HG03342 (cell line): ENCODE measurements around the gene FYB2.
A peak's percentile ranks its signal among the peaks of the same experiment; 100 is the strongest.

ENCODE experiments used
- ATAC-seq: cut with Tn5 transposase; IDR thresholded peaks from one replicate; pipeline ENCODE4 v1.9.1; 2021; ENCODE audit warnings: mild to moderate bottlenecking, moderate library complexity; ENCODE audit not compliant: unreplicated experiment

Gene FYB2

DNA sequence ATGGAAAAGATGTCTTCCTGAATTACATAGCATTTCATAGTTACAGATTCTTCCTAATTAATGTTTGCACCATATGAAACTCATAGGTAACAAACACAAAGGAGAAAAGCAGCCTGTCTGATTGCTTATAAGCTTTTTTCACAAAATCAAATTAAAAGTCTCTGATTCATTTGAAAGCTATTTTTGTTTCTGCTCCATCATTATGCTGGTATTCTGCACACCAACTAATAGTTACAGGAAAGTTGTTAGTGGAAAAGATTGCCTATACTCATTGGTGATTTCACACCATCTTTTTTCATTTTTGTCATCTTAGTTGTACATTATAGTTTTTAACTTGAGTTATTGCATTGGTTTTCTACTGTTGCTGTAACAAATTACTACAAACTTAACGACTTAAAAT is 104.0 kb downstream of the FYB2 start:
- no peak for ATAC-seq

DNA sequence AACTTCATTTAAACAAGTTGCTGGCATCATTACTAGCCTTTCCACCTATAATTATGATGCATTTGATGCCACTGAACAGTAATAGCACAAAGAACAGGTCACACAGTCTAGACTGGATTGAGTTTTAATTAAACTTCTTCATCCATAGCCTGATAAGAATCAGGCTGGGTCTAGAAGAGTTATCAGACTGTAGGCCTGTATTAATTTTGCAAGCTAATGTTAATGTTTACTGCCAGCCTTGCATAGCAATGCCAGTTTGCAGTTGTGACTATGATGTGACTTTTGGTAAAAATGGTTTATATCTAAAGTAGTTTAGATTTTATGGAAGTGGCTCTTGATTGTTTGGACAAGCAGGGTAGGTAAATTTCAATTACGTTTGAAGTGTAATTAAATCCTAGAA is 106.1 kb downstream of the FYB2 start:
- no peak for ATAC-seq

DNA sequence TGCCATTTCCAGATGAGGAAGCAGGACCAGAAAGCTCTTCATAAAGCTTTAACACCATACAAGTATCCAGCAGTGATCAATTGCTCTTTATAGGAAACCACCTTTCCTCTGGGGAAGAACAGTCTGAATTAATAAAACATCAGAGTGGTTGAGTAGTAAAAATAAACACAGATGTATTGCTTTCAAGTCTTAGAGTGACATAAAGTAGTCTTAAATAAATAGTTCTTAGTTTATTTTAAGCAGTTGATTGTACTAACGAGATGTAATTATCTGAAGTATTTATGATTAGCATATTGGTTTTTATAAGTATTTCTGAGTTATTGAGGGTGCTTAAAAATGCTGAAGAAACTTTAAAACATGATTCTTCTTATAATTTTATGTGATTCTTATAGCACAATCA is 107.1 kb downstream of the FYB2 start:
- no peak for ATAC-seq

DNA sequence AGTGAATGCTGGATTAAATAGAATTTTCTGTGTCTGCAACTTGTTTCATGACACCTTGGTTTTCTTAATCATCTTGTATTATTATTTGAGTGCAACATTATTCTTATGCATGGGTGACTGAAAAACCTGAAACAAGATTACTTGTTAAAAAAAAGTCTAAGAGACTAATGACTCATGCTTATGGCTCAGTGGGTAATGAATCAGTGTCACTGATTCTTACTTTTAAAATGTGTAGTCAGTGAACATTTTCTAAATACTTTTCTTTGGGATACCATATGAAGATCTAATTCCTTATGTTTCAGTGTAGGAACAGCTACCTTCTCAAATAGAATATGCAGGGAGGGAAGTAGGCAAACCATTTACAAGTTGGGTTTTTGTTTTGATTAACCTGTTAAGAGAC is 108.6 kb downstream of the FYB2 start:
- no peak for ATAC-seq

DNA sequence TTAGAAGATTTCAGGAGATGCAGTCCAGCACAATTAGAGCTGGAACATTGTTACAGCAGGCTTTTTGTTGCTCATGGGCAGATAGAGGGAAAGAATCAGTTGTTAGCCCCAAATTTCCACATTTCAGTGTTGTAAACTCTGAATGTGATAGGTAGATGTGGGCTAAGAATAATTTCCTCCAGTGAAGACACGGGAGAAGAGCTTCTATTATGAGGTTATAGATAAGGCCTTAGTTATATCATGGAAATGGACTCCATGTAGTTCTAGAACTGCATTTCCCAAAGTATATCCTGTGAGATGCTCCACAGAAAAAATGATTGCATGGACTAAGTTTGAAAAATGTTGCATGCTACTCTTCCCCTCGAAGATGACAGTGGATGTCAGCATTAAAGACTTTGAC is 109.2 kb downstream of the FYB2 start:
- no peak for ATAC-seq

DNA sequence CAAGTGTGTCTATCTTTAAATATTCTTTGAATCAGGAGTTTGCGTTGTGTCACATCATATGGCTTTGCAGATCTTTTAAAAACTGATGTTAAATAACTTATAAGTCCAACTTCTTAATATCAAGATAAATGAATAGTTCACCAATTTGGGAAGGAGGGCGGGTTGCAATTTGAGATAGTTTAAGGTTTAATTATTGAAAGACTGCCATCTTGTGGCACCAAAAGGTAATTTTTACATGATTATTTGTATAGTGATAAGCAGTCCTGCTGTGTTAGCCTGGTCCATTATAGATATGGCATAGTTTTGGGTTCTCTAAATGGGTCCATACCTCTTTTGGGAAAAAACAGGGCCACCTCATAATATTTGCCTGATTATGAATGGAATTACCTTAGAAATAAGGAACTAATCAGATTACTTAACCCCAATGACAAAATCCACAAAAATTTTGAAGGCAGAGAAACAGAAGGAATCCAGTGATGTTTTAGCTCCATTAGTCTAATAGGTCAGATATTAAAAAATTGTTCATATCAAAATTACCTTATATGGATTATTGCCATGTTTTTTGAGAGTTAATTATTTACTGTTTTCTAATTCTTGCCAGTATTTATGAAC is 109.8 kb downstream of the FYB2 start:
- no peak for ATAC-seq

DNA sequence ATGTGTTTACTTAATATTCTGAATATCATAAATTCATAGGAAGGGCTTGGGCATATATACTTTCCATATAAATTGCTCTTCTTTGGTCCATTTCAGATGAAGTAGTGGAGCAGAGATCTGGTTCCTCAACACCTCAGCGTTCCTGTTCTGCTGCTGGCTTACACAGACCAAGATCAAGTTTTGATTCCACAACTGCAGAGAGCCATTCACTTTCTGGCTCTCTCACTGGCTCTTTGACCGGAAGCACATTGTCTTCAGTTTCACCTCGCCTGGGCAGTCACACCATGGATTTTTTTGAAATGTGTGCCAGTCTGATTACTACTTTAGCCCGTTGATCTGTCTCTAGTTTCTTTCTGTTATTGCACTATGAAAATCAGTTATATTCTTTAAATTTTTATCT is 111.8 kb downstream of the FYB2 start:
- ATAC-seq: no peak

DNA sequence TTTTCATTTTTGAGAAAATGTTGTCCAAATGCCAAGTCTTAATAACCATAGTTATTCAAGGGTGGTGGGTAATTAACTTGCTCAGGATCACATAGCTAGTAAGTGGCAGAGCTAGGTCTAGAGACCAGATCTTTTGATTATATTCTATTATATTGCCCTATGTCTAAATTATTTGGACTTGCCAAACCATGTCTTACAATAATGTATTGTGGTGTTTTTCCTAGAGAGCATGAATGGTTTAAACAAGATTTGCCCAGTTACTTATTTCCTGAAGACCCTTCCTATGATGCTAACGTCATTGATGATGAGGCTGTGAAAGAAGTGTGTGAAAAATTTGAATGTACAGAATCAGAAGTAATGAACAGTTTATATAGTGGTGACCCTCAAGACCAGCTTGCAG is 115.5 kb downstream of the FYB2 start:
- ATAC-seq: no peak

DNA sequence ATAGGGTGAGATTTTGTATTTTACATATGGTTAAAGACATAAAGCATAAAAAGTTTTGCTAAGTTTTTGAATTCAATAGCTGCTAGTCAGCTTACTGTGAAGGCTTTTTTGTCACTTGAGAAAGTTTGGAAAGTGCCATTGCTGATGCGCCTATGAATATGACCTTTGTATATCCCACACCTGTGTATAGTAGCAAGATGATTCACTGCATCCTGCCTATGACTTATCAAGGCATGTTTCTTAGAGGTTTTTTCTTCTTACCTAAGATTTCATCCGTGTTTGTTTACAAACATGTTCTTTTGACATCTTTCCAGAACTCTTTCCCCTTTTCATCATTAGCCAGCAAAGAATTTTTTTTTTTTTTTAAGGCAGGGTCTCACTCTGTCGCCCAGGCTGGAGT is 122.5 kb downstream of the FYB2 start:
- ATAC-seq: no peak

DNA sequence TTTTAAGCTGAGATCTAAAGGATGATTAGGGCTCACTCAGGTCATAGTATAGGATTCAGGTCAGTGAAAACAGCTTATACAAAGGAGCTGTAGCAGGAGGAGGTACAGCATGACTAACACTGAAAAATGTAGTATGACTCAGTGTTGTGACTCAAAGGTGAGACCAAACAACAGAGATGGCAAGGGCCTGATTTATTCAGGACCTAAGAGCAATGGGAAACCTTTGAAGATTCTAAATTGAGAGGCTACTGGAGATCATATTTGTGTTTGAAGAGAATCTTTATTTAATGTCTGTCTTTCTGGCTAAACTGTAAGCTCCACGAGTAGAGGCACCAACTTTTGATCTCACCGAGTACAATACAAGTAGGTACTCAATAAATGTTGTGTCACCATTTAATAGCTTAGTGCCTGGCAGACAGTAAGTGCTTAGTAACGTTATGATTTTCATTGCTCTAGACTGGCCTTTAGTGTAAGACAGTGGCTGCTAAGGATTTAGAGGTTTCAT is 130.6 kb downstream of the FYB2 start:
- ATAC-seq: peak; percentile 75

DNA sequence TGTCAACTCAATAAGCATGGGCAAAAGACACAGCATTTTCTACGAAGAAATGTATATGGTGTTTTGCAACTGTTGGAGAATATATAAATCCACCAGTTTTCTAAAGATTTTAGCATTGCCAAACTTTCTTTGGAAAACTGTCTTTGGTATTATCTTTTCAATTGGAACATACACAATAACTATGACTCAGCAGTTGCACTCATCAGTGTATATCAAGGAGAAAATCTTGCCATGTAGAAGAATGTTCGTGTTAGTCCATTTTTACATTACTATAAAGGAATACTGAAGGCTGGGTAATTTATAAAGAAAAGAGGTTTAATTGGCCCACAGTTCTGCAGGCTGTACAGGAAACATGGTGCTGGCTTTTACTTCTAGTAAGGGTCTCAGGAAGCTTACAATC is 133.0 kb downstream of the FYB2 start:
- no peak for ATAC-seq

DNA sequence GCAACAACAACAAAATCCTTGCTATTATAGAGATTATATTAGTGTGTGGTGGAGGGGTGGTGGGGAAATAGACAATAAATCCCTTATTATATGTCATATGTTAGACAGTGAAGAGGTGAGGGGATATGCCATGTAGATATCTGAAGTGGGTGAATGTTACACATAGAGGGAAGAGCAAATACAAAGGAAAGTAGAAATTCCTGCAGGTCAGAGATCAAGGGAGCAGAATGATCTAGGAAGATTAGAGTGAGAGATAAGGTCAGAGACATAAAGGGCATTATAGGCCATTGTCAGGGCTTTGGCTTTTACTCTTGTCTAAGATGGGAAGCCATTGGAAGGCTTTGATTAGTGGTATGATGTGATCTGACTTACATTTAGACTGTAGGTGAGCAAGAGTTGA is 135.6 kb downstream of the FYB2 start:
- no peak for ATAC-seq

DNA sequence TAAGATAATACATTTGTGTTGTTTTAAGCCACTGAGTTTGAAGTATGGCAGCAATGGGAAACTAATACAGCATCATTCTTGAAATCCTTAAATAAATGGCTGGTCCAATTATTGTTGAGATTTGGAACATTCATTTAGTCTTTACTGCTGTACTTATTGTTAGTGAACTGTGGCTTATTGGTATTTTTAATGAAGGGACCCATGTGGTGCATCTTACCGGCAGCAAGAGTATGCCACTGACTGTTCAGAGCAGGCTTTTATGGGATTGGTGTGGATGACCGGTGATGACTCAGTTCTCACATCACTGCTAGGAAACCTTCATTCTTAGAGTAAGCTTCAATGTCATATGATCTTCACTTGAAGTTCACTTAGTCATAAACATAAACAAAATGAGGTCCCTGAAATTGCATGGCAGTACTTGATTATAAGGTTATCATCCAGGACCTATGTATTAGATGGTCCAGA is 142.6 kb downstream of the FYB2 start:
- no peak for ATAC-seq

DNA sequence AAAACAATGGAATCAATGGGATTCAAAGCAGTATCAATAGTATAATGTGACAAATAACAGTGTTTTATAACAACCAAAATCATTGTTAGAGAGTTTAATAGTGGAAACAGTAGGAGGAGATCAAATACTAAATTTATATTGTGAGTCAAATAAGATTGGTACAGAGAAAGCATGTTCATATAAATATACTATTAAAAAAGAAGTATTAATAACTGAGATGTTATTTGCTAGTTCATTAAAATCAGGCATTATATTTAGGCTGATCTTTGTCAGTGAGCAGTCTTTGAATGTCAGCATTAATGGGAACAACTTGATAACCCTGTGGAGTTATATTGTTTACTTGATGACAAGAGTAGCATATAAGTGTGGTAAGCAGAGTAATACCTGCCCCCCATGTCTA is 143.4 kb downstream of the FYB2 start:
- no peak for ATAC-seq

DNA sequence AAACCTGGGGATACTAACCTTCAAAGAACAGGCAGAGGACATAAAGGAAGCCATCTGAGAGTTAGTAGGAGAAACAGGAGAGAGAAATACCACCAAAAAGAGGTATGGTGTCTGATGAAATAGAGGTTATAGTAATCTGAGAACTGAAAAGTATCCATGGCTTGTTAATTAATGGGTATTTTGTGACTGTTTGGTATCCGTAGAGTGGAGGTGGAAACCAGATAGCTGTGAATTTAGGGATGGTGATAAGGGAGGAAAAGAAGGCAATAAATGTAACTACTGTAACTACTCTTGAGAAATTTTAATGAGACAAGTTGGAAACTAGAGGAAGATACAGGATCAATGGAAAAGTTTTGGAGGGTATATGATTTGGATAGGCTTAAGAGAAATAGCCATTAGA is 146.6 kb downstream of the FYB2 start:
- no peak for ATAC-seq

DNA sequence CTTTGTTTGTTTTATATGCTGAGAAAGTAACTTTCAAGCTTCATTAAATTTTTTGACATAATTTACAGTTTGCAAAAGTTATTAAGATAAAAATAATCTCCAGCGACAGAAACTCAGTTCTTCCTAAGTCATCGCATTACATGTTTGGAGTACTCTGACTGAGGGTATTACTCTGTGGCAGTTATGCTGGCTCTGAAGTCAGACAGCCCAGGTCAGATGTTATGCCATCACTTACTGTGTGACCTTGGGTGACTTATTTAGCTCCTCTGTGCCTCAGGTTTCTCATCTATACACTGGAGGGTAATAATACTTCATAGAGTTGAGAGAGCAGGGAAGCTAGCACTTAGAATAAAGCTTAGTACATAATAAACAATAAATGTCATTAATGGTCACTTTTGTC is 147.7 kb downstream of the FYB2 start:
- ATAC-seq: no peak

DNA sequence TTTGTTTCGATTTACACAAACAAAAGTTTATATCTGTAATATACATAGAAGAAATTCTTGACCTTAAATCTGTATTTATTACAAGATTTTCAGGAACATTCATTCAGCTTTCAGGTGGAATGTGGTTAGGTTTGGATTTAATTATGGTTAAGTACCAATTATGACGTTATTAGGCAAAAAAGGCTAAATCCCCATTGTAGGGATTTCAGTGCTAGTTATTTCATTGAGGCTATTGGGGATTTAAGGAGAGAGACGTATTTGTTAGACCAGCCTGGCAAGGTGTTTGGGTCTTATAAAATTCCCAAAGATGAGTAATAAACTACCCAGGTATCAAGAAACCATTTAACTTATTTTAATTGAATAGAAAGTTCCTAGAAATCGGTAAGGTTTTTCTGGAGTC is 148.1 kb downstream of the FYB2 start:
- no peak for ATAC-seq

DNA sequence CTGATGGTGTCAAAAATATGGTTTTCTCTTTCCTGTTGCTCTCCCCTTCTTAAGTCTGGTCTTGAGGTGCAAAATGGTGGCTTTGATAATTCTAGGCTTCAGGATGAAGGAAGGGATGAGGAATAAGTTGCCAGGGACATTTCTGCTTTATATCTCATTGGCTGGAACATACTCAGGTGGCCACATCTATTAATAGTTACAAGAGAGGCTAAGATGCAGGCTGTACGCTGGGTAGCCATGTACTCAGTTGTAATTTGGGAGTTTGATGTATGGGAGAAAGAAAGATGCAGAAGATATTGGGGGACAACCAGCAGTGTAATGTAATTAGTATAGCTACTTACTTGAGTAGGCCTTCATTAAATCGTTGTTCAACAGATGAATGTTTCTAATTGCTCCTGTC is 148.9 kb downstream of the FYB2 start:
- ATAC-seq: no peak
